ENCODE results near the gene TUBGCP3. TPM values are rescaled to one million over a fixed set of nuclear protein-coding genes. Genes with fewer than 3 reads are reported as not detected.

Gene TUBGCP3
- total RNA-seq, 1 donor from 2014 or later = 16.3 TPM

GRCh38 chr13:112580211-112580610, 7.7 kb downstream of the TUBGCP3 start:
- H3K4me1 Mint-ChIP-seq (ENCODE audit: low read depth) = peaks cover 28% of the 10 kb centered on the region
- TF ChIP-seq CTCF (IDR thresholded peaks at IDR 0.05) = no peak
- no peak overlapping the region for H3K4me3 Mint-ChIP-seq (ENCODE audit: unreplicated experiment)
- H3K27ac Mint-ChIP-seq (ENCODE audit: unreplicated experiment) = no peak overlapping the region
- peaks cover 8% of the 10 kb centered on the region for H3K36me3 Mint-ChIP-seq (ENCODE audit: low read depth)
- H3K9me3 Mint-ChIP-seq (ENCODE audit: low read depth) = peaks cover 13% of the 10 kb centered on the region
- no peak for DNase-seq (ENCODE audit: low spot score)
- no peaks in the 10 kb centered on the region for H3K27me3 Mint-ChIP-seq (ENCODE audit: low read depth)

- H3K36me3 Mint-ChIP-seq (ENCODE audit: low read depth) = peaks cover 8% of the 10 kb centered on the region
- peaks cover 34% of the 10 kb centered on the region for H3K4me1 Mint-ChIP-seq (ENCODE audit: low read depth)
- no peak overlapping the region for H3K27ac Mint-ChIP-seq (ENCODE audit: unreplicated experiment)
- no peaks in the 10 kb centered on the region for H3K27me3 Mint-ChIP-seq (ENCODE audit: low read depth)
- H3K4me3 Mint-ChIP-seq (ENCODE audit: unreplicated experiment) = no peak overlapping the region
- H3K9me3 Mint-ChIP-seq (ENCODE audit: low read depth) = peaks cover 13% of the 10 kb centered on the region
- TF ChIP-seq CTCF (IDR thresholded peaks at IDR 0.05) = no peak
- no peak for DNase-seq (ENCODE audit: low spot score)
Observed at GRCh38 chr13:112579310-112579843, 8.6 kb downstream of the TUBGCP3 start.

GRCh38 chr13:112576768-112577167, 11.2 kb downstream of the TUBGCP3 start:
- Mint-ChIP-seq H3K9me3 (ENCODE audit: low read depth) (peaks cover 13% of the 10 kb centered on the region), H3K4me3 (ENCODE audit: unreplicated experiment) (no peak overlapping the region), H3K27me3 (ENCODE audit: low read depth) (no peaks in the 10 kb centered on the region), H3K27ac (ENCODE audit: unreplicated experiment) (no peak overlapping the region), H3K4me1 (ENCODE audit: low read depth) (peaks cover 34% of the 10 kb centered on the region), H3K36me3 (ENCODE audit: low read depth) (peaks cover 8% of the 10 kb centered on the region)
- no peak for DNase-seq (ENCODE audit: low spot score)
- TF ChIP-seq CTCF (IDR thresholded peaks at IDR 0.05) = no peak

GRCh38 chr13:112576191-112576590, 11.8 kb downstream of the TUBGCP3 start:
- H3K4me1 Mint-ChIP-seq (ENCODE audit: low read depth) = peaks cover 34% of the 10 kb centered on the region
- peak overlapping the region; percentile 70 for H3K27ac Mint-ChIP-seq (ENCODE audit: unreplicated experiment)
- H3K36me3 Mint-ChIP-seq (ENCODE audit: low read depth) = peaks cover 8% of the 10 kb centered on the region
- peaks cover 13% of the 10 kb centered on the region for H3K9me3 Mint-ChIP-seq (ENCODE audit: low read depth)
- no peak overlapping the region for H3K4me3 Mint-ChIP-seq (ENCODE audit: unreplicated experiment)
- no peak for TF ChIP-seq CTCF (IDR thresholded peaks at IDR 0.05)
- DNase-seq (ENCODE audit: low spot score) = no peak
- H3K27me3 Mint-ChIP-seq (ENCODE audit: low read depth) = no peaks in the 10 kb centered on the region

- Mint-ChIP-seq H3K36me3 (ENCODE audit: low read depth) (peaks cover 8% of the 10 kb centered on the region), H3K9me3 (ENCODE audit: low read depth) (peaks cover 13% of the 10 kb centered on the region), H3K27me3 (ENCODE audit: low read depth) (no peaks in the 10 kb centered on the region), H3K27ac (ENCODE audit: unreplicated experiment) (peak overlapping the region; percentile 70), H3K4me3 (ENCODE audit: unreplicated experiment) (no peak overlapping the region), H3K4me1 (ENCODE audit: low read depth) (peaks cover 29% of the 10 kb centered on the region)
- TF ChIP-seq CTCF (IDR thresholded peaks at IDR 0.05) = no peak
- no peak for DNase-seq (ENCODE audit: low spot score)
Observed at GRCh38 chr13:112575675-112576074, 12.3 kb downstream of the TUBGCP3 start.

All from chondrocyte (in vitro differentiated cells).